K562 (cell line): Measurements from ENCODE around the gene LPCAT3. TPM values are rescaled to one million over a fixed set of nuclear protein-coding genes. Genes with fewer than 3 reads are reported as not detected.

Experiments used
- BACH1 ChIP-seq: fragments of 200-800 bp; sonication (Bioruptor generic); IDR thresholded peaks from 2 replicates; pipeline ENCODE4 v1.6.1; 2016; ENCODE audit warnings: missing genetic modification characterization, missing compliant biosample characterization
- BRD4 ChIP-seq: fragments of 200-600 bp; sonication (generic); IDR thresholded peaks from 2 replicates; pipeline ENCODE4 v1.6.1; 2017; ENCODE audit warnings: inconsistent platforms
- FIP1L1 ChIP-seq: fragments of 200-400 bp; formaldehyde crosslinking; IDR thresholded peaks from 2 replicates; pipeline ENCODE4 v1.6.1; 2018; ENCODE audit warnings: mild to moderate bottlenecking, low read depth, low read length; ENCODE audit not compliant: poor library complexity, severe bottlenecking
- JUNB ChIP-seq: fragments of 450-650 bp; formaldehyde crosslinking; conservative IDR thresholded peaks from 2 replicates; pipeline ENCODE4 v1.4.0; 2020; ENCODE audit warnings: mild to moderate bottlenecking
- JUND ChIP-seq, 2 experiments: IDR thresholded peaks; 2 replicates in 1 of 2; 3 replicates in 1 of 2; pipeline ENCODE4 v1.6.1; 2011; ENCODE audit warnings: borderline replicate concordance in 2 of 2, low read depth in 2 of 2, low read length in 2 of 2, improper control_type of control experiment in 1 of 2, missing biosample characterization in 1 of 2, missing genetic modification characterization in 1 of 2, missing genetic modification reagents in 1 of 2
- MEIS2 ChIP-seq: fragments of 450-650 bp; IDR thresholded peaks from 2 replicates; pipeline ENCODE4 v1.6.1; 2014; ENCODE audit warnings: mild to moderate bottlenecking; ENCODE audit not compliant: partially characterized antibody
- MYC ChIP-seq, 2 experiments: fragments of 250-450 bp in 1 of 2; sonication (Bioruptor Pico) in 1 of 2; IDR thresholded peaks; 2 replicates each; pipeline versions ENCODE4 v1.5.1 to v1.6.1; 2012 to 2021; ENCODE audit warnings: low read depth in 2 of 2, borderline replicate concordance in 1 of 2, improper control_type of control experiment in 1 of 2, low read length in 1 of 2, mild to moderate bottlenecking in 1 of 2, moderate library complexity in 1 of 2
- NCOR1 ChIP-seq: fragments of 450-650 bp; IDR thresholded peaks from 2 replicates; pipeline ENCODE4 v1.6.1; 2016; ENCODE audit warnings: mild to moderate bottlenecking, moderate library complexity
- NONO ChIP-seq, 2 experiments: fragments of 200-400 bp in 1 of 2; fragments of 450-650 bp in 1 of 2; formaldehyde crosslinking in 1 of 2; IDR thresholded peaks; 2 replicates each; pipeline ENCODE4 v1.6.1; 2017; ENCODE audit warnings: low read depth in 2 of 2, mild to moderate bottlenecking in 2 of 2, moderate library complexity in 2 of 2, low read length in 1 of 2
- POLR3G ChIP-seq: IDR thresholded peaks from 2 replicates; pipeline ENCODE4 v1.6.1; 2011; ENCODE audit not compliant: insufficient read length, insufficient replicate concordance; ENCODE audit errors: extremely low read depth
- SIN3B ChIP-seq: fragments of 450-650 bp; IDR thresholded peaks from 2 replicates; pipeline ENCODE4 v1.6.1; 2017; ENCODE audit warnings: low read depth, mild to moderate bottlenecking, moderate library complexity
- SMC3 ChIP-seq: conservative IDR thresholded peaks from 2 replicates; pipeline ENCODE4 v1.6.1; 2011; ENCODE audit warnings: low read depth, low read length, improper control_type of control experiment; ENCODE audit not compliant: insufficient read depth
- SP2 ChIP-seq: IDR thresholded peaks from 2 replicates; pipeline ENCODE4 v1.6.1; 2011; ENCODE audit warnings: mild to moderate bottlenecking, low read depth, low read length, moderate library complexity; ENCODE audit not compliant: poor library complexity, severe bottlenecking; ENCODE audit errors: extremely low read depth
- SPI1 ChIP-seq: IDR thresholded peaks from 2 replicates; pipeline ENCODE4 v1.6.1; 2011; ENCODE audit warnings: low read depth, low read length, control low read depth, borderline replicate concordance
- TBP ChIP-seq: optimal IDR thresholded peaks from 2 replicates; pipeline ENCODE3; 2011; ENCODE audit warnings: low read depth, low read length, improper control_type of control experiment
- TCF7 ChIP-seq: sonication (generic); IDR thresholded peaks from 2 replicates; pipeline ENCODE4 v1.6.1; 2016; ENCODE audit warnings: antibody characterized with exemption, borderline replicate concordance
- ZBTB17 ChIP-seq: fragments of 450-650 bp; formaldehyde crosslinking; IDR thresholded peaks from 2 replicates; pipeline ENCODE4 v1.4.0; 2020; ENCODE audit warnings: mild to moderate bottlenecking
- ZC3H11A ChIP-seq: IDR thresholded peaks from 2 replicates; pipeline ENCODE4 v1.6.1; 2012; ENCODE audit warnings: low read depth, low read length, improper control_type of control experiment
- ZFX ChIP-seq: sonication (generic); formaldehyde crosslinking; IDR thresholded peaks from 2 replicates; pipeline ENCODE4 v1.8.0; 2022; ENCODE audit warnings: mild to moderate bottlenecking, missing genetic modification reagents, moderate library complexity
- ZNF311 ChIP-seq: fragments of 250-450 bp; sonication (Bioruptor Pico); IDR thresholded peaks from 2 replicates; pipeline ENCODE4 v1.4.0; 2020; ENCODE audit warnings: mild to moderate bottlenecking, moderate library complexity
- ZNF431 ChIP-seq: sonication (generic); formaldehyde crosslinking; IDR thresholded peaks from 2 replicates; pipeline ENCODE4 v1.8.0; 2022; ENCODE audit warnings: mild to moderate bottlenecking, missing genetic modification reagents
- ZNF551 ChIP-seq: fragments of 250-450 bp; sonication (Bioruptor Pico); IDR thresholded peaks from 2 replicates; pipeline ENCODE4 v1.5.0; 2021; ENCODE audit warnings: mild to moderate bottlenecking, moderate library complexity
- ZNF717 ChIP-seq: fragments of 250-450 bp; sonication (Bioruptor Pico); IDR thresholded peaks from 2 replicates; pipeline ENCODE4 v1.5.0; 2021
- polyA plus RNA-seq, 8 experiments: library from polyadenylated mRNA; depleted of rRNA in 4 of 8; stranded (reverse) in 5 of 8; unstranded in 3 of 8; fragments of >200 nt; fragmentation: Nextera tagmentation in 2 of 8; fragmentation: Illumina TruSeq in 1 of 8; extraction: Ambion mirVana in 2 of 8; extraction: Trizol in 1 of 8; gene quantifications; 2 replicates each; pipeline versions ENCODE4 v1.2.1 to v1.2.3, GENCODE V29; 2011 to 2014; ENCODE audit warnings: inconsistent platforms in 1 of 8, missing spikeins in 1 of 8
- total RNA-seq, 7 experiments: library from RNA; depleted of rRNA in 6 of 7; stranded (reverse); fragments of >200 nt in 6 of 7; fragmentation: Illumina TruSeq in 2 of 7; extraction: Trizol in 2 of 7; gene quantifications; 2 replicates each; pipeline versions ENCODE4 v1.2.1 to v1.2.3, GENCODE V29; 2011 to 2021; ENCODE audit warnings: low replicate concordance in 1 of 7
- TF ChIP-seq, protein P1 (sequence below): fragments of 250-450 bp; sonication (Bioruptor Pico); IDR thresholded peaks from 2 replicates; pipeline ENCODE4 v1.8.0; 2022; ENCODE audit warnings: inconsistent platforms, mild to moderate bottlenecking, moderate library complexity, borderline replicate concordance
- TF ChIP-seq, protein P2 (sequence below): fragments of 450-650 bp; formaldehyde crosslinking; IDR thresholded peaks from 2 replicates; pipeline ENCODE4 v1.4.0; 2022; ENCODE audit warnings: missing genetic modification characterization
- TF ChIP-seq, protein P3 (sequence below): fragments of 250-450 bp; sonication (Bioruptor Pico); IDR thresholded peaks from 2 replicates; pipeline ENCODE4 v1.4.0; 2020; ENCODE audit warnings: mild to moderate bottlenecking, moderate library complexity

The LPCAT3 gene
- total and polyA plus RNA-seq, 9 of the 15 experiments (the other 6 are each of a cell fraction or from before 2014, with no cell fraction given): 4.9 to 52.5 (median 25.3) TPM

DNA sequence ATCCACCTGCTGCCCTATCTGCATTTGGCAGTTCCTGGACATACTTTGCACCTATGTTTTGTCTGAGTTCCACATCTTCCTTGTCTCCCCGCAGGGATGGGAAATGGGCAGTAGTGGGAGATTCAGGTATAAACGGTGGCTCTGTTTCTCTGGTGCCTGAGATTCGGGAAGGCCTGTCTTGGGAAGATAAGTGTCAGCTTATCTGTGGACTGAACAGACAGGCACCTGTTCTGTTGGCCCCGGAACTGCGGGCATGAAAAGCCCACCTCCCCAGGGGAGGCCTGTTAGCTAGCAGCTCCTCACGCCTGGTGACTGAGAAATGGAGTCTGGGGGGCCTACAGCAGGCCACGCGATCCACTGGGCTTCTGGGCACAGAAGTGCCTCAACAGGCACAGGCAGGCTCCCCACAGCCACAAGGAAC, 53.7 kb downstream of the LPCAT3 start (continued):
- TF ChIP-seq BACH1 (tag): no peak
- TF ChIP-seq FIP1L1: no peak
- TF ChIP-seq ZBTB17 (CRISPR knock-in tag): no peak
- TF ChIP-seq, protein P1, sequence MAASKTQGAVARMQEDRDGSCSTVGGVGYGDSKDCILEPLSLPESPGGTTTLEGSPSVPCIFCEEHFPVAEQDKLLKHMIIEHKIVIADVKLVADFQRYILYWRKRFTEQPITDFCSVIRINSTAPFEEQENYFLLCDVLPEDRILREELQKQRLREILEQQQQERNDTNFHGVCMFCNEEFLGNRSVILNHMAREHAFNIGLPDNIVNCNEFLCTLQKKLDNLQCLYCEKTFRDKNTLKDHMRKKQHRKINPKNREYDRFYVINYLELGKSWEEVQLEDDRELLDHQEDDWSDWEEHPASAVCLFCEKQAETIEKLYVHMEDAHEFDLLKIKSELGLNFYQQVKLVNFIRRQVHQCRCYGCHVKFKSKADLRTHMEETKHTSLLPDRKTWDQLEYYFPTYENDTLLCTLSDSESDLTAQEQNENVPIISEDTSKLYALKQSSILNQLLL (CRISPR knock-in tag): no peak
- TF ChIP-seq JUNB (CRISPR knock-in tag): no peak
- no peak for TF ChIP-seq BRD4
- TF ChIP-seq TBP: no peak
- TF ChIP-seq ZFX: no peak
- no peak for TF ChIP-seq ZNF311
- TF ChIP-seq MYC (IDR thresholded peaks at IDR 0.05; ENCODE audit: low read depth, low read length): no peak
- no peak for TF ChIP-seq MYC (CRISPR knock-in tag; IDR thresholded peaks at IDR 0.05; ENCODE audit: borderline replicate concordance, low read depth)
- no peak for TF ChIP-seq POLR3G
- no peak for TF ChIP-seq SMC3
- no peak for TF ChIP-seq ZNF717 (CRISPR knock-in tag)
- peak; percentile 81 for TF ChIP-seq NCOR1
- TF ChIP-seq MEIS2: no peak
- TF ChIP-seq TCF7: no peak
- TF ChIP-seq ZC3H11A: no peak
- TF ChIP-seq ZNF431 (CRISPR knock-in tag): no peak
- no peak for TF ChIP-seq NONO (IDR thresholded peaks at IDR 0.05; ENCODE audit: low read depth in 2 of 2, low read length in 1 of 2)
- no peak for TF ChIP-seq SPI1
- TF ChIP-seq ZNF551 (CRISPR knock-in tag): no peak
- no peak for TF ChIP-seq JUND (IDR thresholded peaks at IDR 0.05; ENCODE audit: borderline replicate concordance, low read depth, low read length)
- no peak for TF ChIP-seq JUND (tag; IDR thresholded peaks at IDR 0.05; ENCODE audit: borderline replicate concordance, low read depth, low read length)
- TF ChIP-seq SP2: no peak
- TF ChIP-seq, protein P2, sequence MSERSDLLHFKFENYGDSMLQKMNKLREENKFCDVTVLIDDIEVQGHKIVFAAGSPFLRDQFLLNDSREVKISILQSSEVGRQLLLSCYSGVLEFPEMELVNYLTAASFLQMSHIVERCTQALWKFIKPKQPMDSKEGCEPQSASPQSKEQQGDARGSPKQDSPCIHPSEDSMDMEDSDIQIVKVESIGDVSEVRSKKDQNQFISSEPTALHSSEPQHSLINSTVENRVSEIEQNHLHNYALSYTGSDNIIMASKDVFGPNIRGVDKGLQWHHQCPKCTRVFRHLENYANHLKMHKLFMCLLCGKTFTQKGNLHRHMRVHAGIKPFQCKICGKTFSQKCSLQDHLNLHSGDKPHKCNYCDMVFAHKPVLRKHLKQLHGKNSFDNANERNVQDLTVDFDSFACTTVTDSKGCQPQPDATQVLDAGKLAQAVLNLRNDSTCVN (CRISPR knock-in tag): no peak
- TF ChIP-seq, protein P3, sequence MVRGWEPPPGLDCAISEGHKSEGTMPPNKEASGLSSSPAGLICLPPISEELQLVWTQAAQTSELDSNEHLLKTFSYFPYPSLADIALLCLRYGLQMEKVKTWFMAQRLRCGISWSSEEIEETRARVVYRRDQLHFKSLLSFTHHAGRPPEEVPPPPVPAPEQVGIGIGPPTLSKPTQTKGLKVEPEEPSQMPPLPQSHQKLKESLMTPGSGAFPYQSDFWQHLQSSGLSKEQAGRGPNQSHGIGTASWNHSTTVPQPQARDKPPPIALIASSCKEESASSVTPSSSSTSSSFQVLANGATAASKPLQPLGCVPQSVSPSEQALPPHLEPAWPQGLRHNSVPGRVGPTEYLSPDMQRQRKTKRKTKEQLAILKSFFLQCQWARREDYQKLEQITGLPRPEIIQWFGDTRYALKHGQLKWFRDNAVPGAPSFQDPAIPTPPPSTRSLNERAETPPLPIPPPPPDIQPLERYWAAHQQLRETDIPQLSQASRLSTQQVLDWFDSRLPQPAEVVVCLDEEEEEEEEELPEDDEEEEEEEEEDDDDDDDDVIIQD (CRISPR knock-in tag): no peak
- no peak for TF ChIP-seq SIN3B
